MV-4-11 (cell line): ENCODE data around the gene VIPR2.
"Not testable (repeated sequence)": the region's sequence is repeated elsewhere in the genome, so short reads cannot be mapped to it uniquely, and the experiment has no call there.

ENCODE experiments used
- DNase-seq: peaks from one replicate; lab custom pipeline; 2025; lab: John Stamatoyannopoulos, UW

Gene VIPR2, protein sequence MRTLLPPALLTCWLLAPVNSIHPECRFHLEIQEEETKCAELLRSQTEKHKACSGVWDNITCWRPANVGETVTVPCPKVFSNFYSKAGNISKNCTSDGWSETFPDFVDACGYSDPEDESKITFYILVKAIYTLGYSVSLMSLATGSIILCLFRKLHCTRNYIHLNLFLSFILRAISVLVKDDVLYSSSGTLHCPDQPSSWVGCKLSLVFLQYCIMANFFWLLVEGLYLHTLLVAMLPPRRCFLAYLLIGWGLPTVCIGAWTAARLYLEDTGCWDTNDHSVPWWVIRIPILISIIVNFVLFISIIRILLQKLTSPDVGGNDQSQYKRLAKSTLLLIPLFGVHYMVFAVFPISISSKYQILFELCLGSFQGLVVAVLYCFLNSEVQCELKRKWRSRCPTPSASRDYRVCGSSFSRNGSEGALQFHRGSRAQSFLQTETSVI

DNA sequence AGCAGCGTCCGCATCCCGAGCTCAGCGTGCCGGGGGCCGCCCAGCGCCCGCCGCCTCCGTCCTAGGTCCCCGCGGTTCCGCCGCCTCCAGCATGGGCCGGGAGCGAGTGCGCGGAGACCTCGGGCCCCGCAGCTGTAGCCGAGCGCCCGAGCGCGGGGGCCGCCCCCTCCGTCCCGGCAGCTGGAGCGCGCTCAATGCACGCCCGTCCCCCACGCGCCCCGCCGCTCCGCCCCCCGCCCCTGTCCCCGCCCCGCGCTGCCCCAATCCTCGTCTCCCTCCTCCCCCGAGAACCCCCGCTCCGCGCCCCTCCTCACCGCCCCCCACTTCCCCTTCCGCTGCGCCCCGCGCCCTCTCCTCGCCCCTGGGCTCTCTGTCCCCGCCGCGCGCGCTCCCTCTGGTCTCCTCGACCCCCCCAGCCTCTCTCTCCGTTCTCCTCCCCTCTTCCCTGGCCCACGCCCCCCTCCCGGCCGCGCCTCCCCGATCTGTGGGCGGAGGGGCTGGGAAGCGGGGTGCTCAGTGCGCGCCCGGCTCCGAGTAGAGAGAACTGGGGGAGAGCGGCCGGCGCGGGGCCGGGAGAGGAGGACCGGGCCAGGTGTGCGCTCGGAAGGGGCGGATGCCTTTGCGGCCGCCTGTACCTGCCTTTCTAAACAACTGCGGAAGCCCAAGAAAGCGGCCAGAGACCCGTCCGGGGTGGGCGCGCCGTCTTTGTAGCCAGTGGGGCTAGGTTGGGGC, at the start of gene VIPR2:
Gene VIPR2 (minus strand): TSS at position 110 of the 732 bp plus-strand sequence. CDS start 96 bp downstream, at position 14.
- DNase-seq, result no peak

DNA sequence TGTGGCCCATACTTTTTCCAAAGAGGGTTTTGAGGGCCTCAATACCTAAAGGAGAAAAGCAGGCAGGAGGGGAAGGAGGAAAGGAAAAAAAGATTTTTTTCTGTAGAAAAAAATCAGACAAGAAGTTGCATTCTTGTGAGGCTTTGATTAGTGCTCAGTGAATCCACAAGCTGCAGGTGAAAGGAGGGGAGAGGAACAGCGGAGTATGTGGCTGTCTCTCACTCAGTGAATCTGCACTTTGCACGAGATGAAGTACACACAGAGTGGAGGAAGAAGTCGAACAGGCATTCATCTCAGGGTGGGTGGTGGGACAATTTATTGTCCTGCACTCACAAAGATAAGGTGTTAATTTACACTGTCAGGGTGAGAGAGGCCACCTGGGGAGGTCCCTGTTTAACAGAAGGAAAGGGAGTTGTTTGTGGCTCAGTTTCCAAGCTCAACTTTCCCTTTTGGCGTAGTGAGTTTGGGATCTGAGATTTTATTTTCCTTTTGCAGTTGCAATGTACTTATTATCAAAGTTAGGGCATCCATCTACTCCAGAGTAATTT, 49.0 kb upstream of the VIPR2 start:
- DNase-seq, result no peak

DNA sequence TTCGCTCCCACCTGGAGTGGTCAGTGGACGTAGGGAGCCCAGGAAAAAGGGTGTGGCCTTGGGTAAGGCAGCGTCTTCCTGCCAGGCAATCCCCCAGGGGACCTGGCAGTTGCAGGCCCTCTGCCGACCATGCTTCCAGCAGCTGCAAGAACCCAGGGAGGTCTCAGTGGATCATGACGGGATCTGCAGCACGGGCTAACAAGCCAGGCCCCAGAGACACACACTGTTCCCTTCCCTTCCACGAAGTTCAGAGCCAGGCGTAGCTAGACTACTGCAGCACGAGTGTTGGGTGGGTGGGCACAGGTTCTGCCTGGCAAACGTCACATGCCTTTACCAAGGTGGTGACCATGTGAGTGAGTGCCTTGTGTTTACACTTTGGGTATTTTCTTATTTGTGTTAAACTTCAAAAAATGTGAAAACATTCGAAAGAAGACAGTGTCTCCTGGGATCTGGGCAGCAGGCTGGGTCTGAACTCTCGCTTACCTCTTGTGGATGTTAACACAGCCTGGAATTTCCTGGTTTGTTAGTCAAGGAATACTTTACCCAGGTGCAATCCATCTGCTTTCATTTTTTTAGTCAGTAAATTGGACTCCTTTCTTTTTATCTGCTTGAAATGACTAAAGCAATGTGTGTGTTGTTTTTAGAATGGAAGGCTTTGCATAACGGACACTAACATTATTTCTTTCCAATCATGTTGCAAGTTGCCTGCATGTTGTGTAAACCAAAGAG, 48.2 kb upstream of the VIPR2 start:
- DNase-seq, result no peak

DNA sequence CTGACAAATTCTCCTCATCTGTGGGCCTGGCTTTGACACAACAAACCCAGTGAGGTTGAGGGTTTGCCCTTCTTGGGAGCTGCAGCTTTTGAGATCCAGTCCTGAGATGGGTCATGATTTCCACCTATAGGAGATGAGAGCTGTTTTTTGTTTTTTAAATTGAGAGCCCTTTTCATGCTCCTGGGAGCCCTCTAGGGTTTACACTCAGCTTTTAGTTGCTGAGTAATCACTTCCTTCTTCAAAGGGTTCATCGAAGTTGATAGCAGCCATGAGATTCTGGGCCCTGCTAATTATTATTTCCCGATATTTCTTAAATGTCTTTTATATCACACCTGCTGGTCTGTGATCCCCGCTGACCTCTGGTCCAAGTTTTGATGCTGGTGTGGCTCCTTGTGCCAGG, 47.3 kb upstream of the VIPR2 start:
- peak; percentile 7 for DNase-seq

DNA sequence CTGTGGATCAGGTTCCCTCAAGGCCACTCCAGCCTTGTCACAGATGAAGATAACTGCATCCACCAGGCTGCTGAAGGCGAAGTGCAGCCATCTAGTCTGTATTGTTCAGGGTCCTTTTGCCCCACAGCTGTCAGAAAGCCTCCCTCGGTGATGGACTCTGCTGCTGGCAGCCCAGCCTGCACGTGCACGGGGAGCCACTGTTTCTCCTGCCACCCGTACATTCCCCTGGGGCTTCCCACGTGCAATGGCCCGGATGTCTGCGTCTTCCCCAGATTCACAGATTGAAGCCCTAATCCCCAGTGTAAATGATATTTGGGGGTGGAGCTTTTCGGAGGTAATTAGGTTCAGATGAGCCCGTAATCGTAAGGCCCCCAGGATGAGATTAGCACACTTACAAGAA, 46.6 kb upstream of the VIPR2 start:
- no peak for DNase-seq

DNA sequence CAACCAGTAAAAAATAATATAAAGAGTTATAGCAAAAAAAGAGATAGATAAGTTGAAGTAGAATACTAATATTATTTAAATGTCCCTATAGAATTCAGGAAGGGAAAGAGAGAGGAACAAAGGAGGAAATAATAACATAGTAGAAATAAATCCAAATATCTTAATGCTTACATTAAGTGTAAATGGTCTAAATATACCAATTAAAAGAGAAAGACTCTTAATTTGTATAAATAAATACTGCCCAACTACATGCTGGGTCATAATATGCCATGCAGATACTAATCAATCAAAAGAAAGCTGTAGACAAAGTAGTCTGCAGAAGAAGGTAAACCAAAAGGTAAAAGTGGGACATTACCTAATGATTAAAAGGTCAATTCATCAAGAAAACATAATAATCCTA, 43.3 kb upstream of the VIPR2 start:
- no peak for DNase-seq

DNA sequence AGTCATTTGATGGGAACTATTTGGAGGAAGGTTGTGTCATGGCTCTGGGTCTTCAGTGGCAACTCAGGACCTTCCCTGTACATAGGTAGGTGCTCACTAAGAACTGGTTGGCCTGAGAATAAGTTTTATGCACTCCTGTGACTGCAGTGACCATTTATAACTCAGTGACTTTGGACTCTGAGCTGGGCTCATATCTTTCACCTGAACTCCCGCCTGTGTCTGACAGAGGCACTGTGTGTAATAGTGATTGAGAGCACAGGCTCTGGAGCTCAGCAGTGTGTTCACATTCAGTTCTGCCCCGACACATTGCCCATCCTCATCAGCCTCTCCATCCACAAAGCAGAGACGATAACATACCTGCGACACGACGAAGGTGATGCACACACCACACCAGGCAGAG, 34.6 kb upstream of the VIPR2 start:
- no peak for DNase-seq

DNA sequence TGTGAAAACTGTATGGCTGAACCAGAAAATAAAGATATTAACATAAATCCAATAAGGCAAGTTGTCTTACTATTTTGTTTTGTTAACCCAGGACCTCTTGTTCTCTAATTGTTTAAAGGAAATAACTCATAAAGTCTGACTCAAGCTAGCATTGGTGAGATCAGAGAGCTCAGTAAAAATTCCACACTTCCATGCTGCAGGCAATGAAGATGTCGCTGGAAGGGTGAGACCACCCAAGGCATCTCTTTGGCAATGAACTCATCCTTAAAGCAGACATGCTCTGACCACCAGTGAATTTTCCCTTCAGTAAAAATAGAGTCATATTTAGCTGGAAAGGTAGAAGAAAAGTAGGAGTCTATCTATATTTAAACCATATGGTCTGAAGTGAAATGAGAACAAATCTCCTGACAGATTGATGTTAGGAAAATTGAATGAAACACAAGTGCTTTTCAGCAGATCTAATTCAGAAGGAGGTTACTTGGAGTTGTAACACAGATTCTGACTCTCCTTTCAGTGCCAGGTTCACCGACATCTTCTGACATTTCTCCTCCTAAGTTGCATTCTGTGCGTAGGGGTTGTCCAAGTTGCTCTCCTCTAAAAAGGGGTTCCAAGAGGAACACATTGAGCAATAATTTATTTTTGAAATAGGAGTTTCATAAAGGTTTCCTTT, 32.8 kb upstream of the VIPR2 start:
- no peak for DNase-seq

DNA sequence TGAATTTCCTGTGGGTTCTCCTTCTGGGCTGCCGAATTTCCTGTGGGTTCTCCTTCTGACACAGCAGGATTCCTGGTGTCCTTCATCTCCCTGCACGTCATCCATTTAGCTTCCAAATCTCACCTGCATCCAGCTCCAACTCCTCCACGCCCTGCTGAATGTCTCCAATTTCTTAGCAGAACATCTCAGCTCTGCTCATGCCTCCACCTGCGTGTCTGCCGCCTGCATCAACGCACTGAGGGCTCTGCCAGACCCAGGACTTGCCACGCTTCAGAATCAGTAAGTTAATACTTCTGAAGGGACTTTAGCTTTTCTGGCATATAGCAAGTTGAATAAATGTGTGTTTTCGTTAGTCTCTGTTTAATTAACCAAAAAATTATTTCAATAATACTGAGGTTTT, 31.1 kb upstream of the VIPR2 start:
- DNase-seq, result no peak

DNA sequence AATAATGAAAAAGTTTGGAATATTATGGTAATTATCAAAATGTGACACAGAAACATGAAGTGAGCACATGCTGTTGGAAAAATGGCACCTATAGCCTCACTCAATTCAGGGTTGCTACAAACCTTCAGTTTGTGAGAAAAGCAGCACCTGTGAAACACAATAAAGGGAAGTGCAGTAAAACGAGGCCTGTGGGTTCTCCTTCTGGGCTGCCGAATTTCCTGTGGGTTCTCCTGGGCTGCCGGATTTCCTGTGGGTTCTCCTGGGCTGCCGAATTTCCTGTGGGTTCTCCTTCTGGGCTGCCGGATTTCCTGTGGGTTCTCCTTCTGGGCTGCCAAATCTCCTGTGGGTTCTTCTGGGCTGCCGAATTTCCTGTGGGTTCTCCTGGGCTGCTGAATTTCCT, 30.4 kb upstream of the VIPR2 start:
- peak; percentile 32 for DNase-seq

DNA sequence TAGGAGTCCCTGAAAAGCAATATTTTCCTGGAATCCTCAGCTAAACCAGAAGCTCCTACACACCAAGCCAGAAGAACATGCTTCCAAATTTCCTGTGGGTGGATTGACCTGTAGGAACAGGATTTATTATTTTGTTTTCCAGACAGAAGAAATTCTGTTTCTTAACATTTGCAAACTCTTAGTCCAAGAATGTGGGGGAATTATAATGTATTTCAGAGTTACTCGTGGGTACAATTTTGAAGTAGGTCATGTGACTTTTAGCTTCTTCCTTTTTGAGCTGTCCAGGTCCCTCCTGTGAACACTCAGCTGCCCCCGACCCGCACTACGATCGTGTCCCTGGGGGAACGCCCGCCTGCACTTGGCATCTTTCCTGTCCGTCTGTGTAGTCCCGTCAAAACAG, 27.7 kb upstream of the VIPR2 start:
- no peak for DNase-seq

DNA sequence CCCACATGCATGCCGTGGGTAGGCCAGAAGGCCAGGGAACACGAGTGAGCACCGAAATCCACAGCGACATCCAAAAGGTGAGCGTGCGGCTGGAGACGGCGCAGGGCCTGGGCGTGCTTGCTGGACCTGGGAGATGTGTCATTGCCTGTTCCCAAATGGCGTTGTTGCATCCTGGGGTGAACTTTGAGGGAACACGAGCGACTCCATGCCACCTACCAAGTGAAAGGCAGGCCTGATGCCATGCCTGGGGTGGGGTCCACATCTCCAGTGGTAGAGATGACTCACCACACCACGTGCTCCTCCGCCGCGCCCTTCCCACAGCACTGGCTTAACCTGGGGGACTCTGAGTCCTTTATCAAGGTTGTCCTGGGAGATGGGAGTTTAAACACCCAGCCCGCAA, 24.7 kb upstream of the VIPR2 start:
- no peak for DNase-seq

DNA sequence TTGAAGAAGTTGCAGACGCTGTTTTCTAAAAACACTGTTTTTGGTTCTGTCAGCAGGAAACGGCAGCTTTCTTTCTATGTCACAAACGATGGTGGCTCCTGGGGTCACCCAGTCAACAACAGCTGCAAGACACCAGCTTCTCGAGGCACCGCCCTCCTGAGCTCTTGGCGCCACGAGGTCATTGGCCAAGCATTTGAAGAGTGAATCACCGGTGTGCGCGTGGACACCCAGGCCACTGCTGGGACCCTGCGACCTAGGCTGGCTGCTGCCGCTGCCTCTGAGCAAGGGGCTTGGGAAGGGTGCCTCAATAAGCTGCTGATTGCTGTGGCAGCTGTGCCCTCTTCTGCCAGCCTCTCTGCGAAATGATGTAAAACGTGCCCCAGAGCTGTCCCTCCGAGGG, 22.5 kb upstream of the VIPR2 start:
- peak; percentile 3 for DNase-seq

DNA sequence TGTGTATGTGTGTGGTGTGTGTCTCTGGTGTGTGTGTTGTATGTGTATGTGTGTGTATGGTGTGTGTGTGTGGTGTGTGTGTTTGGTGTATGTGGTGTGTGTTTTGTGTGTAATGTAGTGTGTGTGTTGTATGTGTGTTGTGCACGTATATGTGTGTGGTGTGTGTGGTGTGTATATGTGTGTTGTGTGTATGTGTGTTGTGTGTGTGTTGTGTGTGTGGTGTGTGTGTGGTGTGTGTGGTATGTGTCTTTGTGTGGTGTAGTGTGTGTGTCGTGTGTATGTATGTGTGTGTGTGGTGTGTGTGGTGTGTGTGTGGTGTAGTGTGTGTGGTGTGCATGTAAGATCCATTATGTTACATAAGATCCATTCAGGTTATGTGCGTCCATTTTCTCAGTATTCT, 21.9 kb upstream of the VIPR2 start:
- DNase-seq, result no peak

DNA sequence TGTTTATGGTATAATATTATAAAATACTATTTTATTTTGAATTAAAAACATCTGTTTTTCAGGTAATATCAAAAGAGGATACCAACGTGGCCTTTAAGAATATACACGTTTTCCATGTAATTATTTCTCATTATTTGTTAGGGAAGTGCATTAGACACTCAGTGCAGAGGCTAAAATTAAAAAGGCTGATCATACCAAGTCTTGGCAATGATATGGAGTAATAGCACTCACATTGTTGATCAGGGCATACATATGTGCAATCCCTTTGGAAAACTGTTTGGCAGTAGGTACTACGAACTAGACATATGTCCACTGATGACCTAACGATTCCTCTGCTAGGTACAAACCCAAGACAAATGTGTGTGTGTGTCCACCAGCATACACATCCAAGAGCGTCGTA, 20.7 kb upstream of the VIPR2 start:
- no peak for DNase-seq

DNA sequence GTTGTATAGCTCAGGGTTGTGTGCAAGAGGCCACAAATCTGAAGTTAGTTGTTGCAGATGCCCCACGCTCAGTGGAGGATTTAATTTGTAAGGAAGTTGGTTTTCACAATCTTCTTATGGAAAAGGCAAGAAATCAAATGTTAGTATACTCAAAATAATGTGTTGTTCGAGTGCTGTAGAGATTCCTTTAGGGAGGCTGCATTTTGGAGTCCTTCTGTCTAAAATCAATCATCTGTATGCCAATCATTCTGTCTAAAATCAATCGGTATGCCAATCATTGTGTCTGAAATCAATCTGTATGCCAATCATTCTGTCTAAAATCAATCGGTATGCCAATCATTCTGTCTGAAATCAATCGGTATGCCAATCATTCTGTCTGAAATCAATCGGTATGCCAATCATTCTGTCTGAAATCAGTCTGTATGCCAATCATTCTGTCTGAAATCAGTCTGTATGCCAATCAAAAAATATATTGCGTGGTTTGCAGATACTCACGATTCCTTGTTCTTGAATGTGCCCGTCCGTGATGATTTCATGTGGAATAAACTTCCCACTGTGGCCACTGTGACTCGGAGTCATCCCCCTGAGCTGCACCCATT, 19.1 kb upstream of the VIPR2 start:
- not testable (repeated sequence) for DNase-seq

DNA sequence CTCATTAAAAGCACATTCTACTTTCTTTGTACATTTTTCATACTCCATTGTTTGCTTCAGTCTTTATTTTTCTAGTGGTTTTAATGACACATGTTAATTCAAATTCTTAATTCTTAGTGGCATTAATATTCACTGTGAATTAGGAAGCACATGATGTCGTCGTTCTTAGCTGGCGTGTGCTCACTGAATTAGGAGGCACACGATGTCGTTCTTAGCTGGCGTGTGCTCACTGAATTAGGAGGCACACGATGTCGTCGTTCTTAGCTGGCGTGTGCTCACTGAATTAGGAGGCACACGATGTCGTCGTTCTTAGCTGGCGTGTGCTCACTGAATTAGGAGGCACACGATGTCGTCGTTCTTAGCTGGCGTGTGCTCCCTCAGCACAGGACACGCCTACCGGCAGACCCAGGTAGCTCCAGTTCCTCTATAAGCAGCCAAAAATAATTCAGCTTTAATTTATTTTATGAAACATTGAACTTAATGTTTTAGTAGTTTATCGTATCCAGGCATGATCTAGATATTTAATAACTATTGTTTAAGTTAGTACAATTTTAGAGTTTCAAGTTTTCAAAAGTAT, 17.5 kb upstream of the VIPR2 start:
- DNase-seq, result not testable (repeated sequence)

DNA sequence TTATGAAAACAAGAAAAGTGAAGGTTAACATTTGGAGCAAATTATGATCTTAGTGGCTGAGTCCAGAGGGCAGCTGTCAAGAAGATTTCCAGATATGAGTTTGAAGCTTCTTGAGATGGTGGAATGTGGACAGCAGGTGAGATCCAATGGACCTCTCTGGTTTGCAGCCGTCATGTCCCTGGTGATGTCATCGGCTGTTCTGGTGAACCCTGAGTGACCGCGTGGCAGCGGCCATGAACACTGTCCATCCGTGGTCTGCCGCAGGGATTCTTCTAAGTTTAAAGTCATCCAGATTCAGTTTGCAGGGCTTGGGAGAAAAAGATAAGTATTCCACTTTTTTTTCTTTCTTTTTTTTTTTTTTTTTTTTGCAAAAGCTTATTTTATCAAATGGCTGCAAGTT, 15.8 kb upstream of the VIPR2 start:
- DNase-seq, result no peak

DNA sequence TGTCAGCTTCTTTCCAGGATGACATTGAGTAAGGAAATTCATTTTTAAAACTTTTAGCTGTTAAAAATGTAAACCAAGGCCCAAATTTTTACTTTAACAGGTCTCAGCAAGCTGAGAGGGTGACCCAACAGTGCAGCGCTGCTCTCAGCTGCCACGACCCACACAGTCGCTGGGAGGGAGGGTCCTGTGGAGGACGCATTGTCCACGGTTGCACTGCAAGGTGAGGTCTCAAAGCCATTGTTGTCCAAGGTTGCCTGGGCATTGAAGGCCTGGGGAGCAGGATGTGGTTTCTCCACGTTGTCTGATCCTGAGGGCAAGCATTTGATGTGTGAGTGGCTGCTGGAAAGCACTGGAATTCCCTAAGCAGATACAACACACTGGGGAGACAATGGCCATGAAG, 15.1 kb upstream of the VIPR2 start:
- no peak for DNase-seq

DNA sequence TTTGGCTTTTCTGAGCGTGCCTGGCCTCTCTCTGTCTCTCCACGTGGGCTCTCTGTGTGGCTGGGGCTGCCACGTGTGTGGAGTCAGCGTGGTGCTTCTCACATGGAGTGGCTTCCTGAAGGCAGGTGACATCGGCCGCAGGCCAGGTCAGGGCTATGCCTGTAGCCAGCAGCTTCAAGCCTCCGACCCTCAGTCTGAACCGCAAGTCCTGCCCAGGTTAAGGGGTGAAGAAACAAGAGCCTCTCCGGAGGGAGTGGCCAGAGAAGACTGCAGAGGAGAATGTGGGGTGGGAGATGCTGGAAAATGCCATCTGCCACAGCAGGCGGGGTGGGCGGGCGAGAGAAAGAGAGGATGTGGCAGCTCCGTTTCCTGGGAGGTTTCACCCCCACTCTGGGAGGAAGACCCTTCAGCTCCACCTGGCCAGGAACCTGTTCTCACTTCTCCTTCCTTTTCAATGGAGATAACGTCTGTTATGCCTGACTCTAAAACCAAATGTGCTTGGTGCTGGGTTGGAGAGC, 14.3 kb upstream of the VIPR2 start:
- no peak for DNase-seq
